ENCODE measurements around the gene CNOT3.

DNA sequence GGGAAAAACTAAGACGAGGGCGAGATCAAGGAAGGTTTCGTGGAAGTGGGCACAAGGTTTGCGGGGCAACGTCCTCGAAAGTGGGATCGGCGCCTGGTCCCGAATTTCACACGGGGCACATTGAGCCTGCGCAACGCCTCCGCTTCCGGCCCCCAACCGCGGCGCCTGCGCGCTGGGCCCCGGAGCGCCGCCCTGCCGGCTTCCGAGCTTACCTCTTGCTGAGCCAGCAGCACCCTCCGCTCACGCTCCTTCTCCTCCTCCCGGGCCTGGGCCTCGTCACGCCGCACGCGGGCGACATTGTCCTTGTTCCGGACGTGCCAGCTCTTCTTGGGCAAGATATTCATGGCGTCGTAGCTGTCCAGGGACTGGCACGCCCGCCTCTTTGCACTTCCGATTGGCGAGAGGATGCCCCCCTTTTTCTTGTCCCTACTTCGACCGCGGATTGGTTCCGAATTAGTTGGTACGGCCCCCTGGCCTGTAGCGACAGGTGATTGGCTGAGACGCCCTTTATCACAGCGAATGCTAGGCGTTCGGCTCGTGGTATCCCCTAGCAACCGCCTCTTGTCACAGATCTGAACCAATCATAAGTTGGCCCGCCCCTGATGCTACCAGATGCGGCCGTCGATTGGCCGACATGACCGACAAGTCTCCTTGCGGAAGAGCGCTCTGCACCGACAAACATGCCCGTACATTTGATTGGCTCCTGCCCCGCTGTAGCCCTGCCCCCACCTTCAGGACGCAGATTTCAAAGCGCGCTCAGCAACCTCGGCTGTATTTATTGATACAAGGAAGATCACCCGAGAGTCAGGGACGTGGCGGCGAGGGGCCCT is 22.0 kb downstream of the CNOT3 start, which contains the start of gene LENG1:
- TF ChIP-seq MYNN (tag by site-specific recombination; IDR thresholded peaks at IDR 0.05; ENCODE audit: borderline replicate concordance) (no peak), ZNF274 (IDR thresholded peaks at IDR 0.05; ENCODE audit: low read length) (no peak), ZNF274 (tag by site-specific recombination; IDR thresholded peaks at IDR 0.05; ENCODE audit: borderline replicate concordance) (no peak)
